K562 (cell line): ENCODE measurements around the gene ENG. TPM values are rescaled to one million over a fixed set of nuclear protein-coding genes. Genes with fewer than 3 reads are reported as not detected.

ENCODE experiments used
- AFF1 ChIP-seq, 2 experiments: fragments of 450-650 bp; IDR thresholded peaks; 2 replicates each; pipeline ENCODE4 v1.6.1; 2018; ENCODE audit warnings: mild to moderate bottlenecking in 2 of 2, low read depth in 1 of 2; ENCODE audit not compliant: partially characterized antibody in 2 of 2
- BCOR ChIP-seq: fragments of 450-650 bp; IDR thresholded peaks from 2 replicates; pipeline ENCODE4 v1.6.1; 2016
- CBFA2T2 ChIP-seq: fragments of 450-650 bp; conservative IDR thresholded peaks from 2 replicates; pipeline ENCODE4 v1.6.1; 2017; ENCODE audit warnings: mild to moderate bottlenecking
- CBX1 ChIP-seq: sonication (generic); IDR thresholded peaks from 2 replicates; pipeline ENCODE4 v1.6.1; 2016; ENCODE audit warnings: antibody characterized with exemption, low read depth, mild to moderate bottlenecking
- CBX8 ChIP-seq: fragments of 200-600 bp; sonication (generic); IDR thresholded peaks from 2 replicates; pipeline ENCODE4 v1.6.1; 2012; ENCODE audit warnings: borderline replicate concordance, mixed run types, low read depth, mild to moderate bottlenecking, moderate library complexity, mixed read lengths, low read length, control low read depth, inconsistent platforms; ENCODE audit not compliant: poor library complexity, severe bottlenecking; ENCODE audit errors: extremely low read depth
- CLOCK ChIP-seq: fragments of 250-450 bp; sonication (Bioruptor Pico); IDR thresholded peaks from 2 replicates; pipeline ENCODE4 v1.4.0; 2020; ENCODE audit warnings: mild to moderate bottlenecking, moderate library complexity, borderline replicate concordance
- ELF4 ChIP-seq: fragments of 450-650 bp; formaldehyde crosslinking; IDR thresholded peaks from 2 replicates; pipeline ENCODE4 v1.4.0; 2022; ENCODE audit warnings: missing genetic modification characterization
- ELK1 ChIP-seq: sonication (generic); formaldehyde crosslinking; IDR thresholded peaks from 2 replicates; pipeline ENCODE4 v1.8.1; 2022; ENCODE audit warnings: missing genetic modification reagents
- GABPB1 ChIP-seq: sonication (generic); formaldehyde crosslinking; IDR thresholded peaks from 2 replicates; pipeline ENCODE4 v1.8.0; 2022; ENCODE audit warnings: mild to moderate bottlenecking, missing genetic modification reagents
- MCM3 ChIP-seq: fragments of 450-650 bp; IDR thresholded peaks from 2 replicates; pipeline ENCODE4 v1.6.1; 2016
- MLX ChIP-seq, 2 experiments: fragments of 450-650 bp in 1 of 2; sonication (generic) in 1 of 2; formaldehyde crosslinking; conservative IDR thresholded peaks; 2 replicates each; pipeline versions ENCODE4 v1.4.0 to v1.8.1; 2020 to 2022; ENCODE audit warnings: mild to moderate bottlenecking in 1 of 2, missing genetic modification reagents in 1 of 2
- NCOA1 ChIP-seq: fragments of 450-650 bp; IDR thresholded peaks from 2 replicates; pipeline ENCODE4 v1.6.1; 2016; ENCODE audit warnings: low read depth
- NFE2L1 ChIP-seq: fragments of 450-650 bp; IDR thresholded peaks from 2 replicates; pipeline ENCODE4 v1.6.1; 2016; ENCODE audit warnings: missing genetic modification characterization, low read depth, mild to moderate bottlenecking, missing compliant biosample characterization, moderate library complexity, borderline replicate concordance
- PHB ChIP-seq: fragments of 250-450 bp; sonication (Bioruptor Pico); IDR thresholded peaks from 2 replicates; pipeline ENCODE4 v1.5.0; 2021
- SMARCC2 ChIP-seq: fragments of 450-650 bp; IDR thresholded peaks from 2 replicates; pipeline ENCODE4 v1.6.1; 2017; ENCODE audit warnings: antibody characterized with exemption, moderate library complexity, mild to moderate bottlenecking, low read depth
- TCF7 ChIP-seq: sonication (generic); IDR thresholded peaks from 2 replicates; pipeline ENCODE4 v1.6.1; 2016; ENCODE audit warnings: antibody characterized with exemption, borderline replicate concordance
- TCFL5 ChIP-seq: fragments of 250-450 bp; sonication (Bioruptor Pico); conservative IDR thresholded peaks from 2 replicates; pipeline ENCODE4 v1.6.1; 2021; ENCODE audit warnings: mild to moderate bottlenecking, moderate library complexity, matching md5 sums
- ZEB2 ChIP-seq: fragments of 450-650 bp; IDR thresholded peaks from 2 replicates; pipeline ENCODE4 v1.6.1; 2016
- ZNF444 ChIP-seq: fragments of 250-450 bp; sonication (Bioruptor Pico); IDR thresholded peaks from 2 replicates; pipeline ENCODE4 v1.4.0; 2020; ENCODE audit warnings: mild to moderate bottlenecking, moderate library complexity
- ZNF583 ChIP-seq: fragments of 250-450 bp; sonication (Bioruptor Pico); IDR thresholded peaks from 2 replicates; pipeline ENCODE4 v1.4.0; 2020
- ZNF830 ChIP-seq: fragments of 250-450 bp; sonication (Bioruptor Pico); IDR thresholded peaks from 2 replicates; pipeline ENCODE4 v1.5.0; 2021; ENCODE audit warnings: mild to moderate bottlenecking
- polyA plus RNA-seq, 8 experiments: library from polyadenylated mRNA; depleted of rRNA in 4 of 8; stranded (reverse) in 5 of 8; unstranded in 3 of 8; fragments of >200 nt; fragmentation: Nextera tagmentation in 2 of 8; fragmentation: Illumina TruSeq in 1 of 8; extraction: Ambion mirVana in 2 of 8; extraction: Trizol in 1 of 8; gene quantifications; 2 replicates each; pipeline versions ENCODE4 v1.2.1 to v1.2.3, GENCODE V29; 2011 to 2014; ENCODE audit warnings: inconsistent platforms in 1 of 8, missing spikeins in 1 of 8
- total RNA-seq, 7 experiments: library from RNA; depleted of rRNA in 6 of 7; stranded (reverse); fragments of >200 nt in 6 of 7; fragmentation: Illumina TruSeq in 2 of 7; extraction: Trizol in 2 of 7; gene quantifications; 2 replicates each; pipeline versions ENCODE4 v1.2.1 to v1.2.3, GENCODE V29; 2011 to 2021; ENCODE audit warnings: low replicate concordance in 1 of 7

Gene ENG
- total and polyA plus RNA-seq, 9 of the 15 experiments (the other 6 are each of a cell fraction or from before 2014, with no cell fraction given) = 0.04 to 0.40 (median 0.14) TPM; not detected in 1

- no peak for TF ChIP-seq CLOCK (CRISPR knock-in tag)
- no peak for TF ChIP-seq GABPB1
- TF ChIP-seq CBFA2T2 = no peak; the same call in 1 of the 2 replicates
- TF ChIP-seq MCM3 = no peak
- no peak for TF ChIP-seq ZNF830 (CRISPR knock-in tag)
- no peak for TF ChIP-seq PHB
- TF ChIP-seq ZNF583 (CRISPR knock-in tag) = no peak
- TF ChIP-seq ZNF444 = no peak
- no peak for TF ChIP-seq SMARCC2
- no peak for TF ChIP-seq ELF4 (CRISPR knock-in tag)
- no peak for TF ChIP-seq TCFL5 (CRISPR knock-in tag)
- no peak for TF ChIP-seq CBX8
- TF ChIP-seq ELK1 (CRISPR knock-in tag) = no peak
- TF ChIP-seq AFF1 (IDR thresholded peaks at IDR 0.05; ENCODE audit: low read depth in 1 of 2, partially characterized antibody in 2 of 2) = peak in 1 of 2 experiments; percentile 52
- TF ChIP-seq NFE2L1 = no peak
- TF ChIP-seq MLX (CRISPR knock-in tag; conservative IDR thresholded peaks at IDR 0.05) = no peak
- no peak for TF ChIP-seq BCOR
- peak; percentile 51; the same call in 1 of the 2 replicates for TF ChIP-seq NCOA1
- TF ChIP-seq ZEB2 = peak; percentile 78; the same call in 1 of the 2 replicates
- TF ChIP-seq CBX1 = peak; percentile 85
- TF ChIP-seq TCF7 = no peak
These were observed 5.5 kb downstream of the ENG start (continued) for GRCh38 chr9:127848756-127849504.
